GM12892 (cell line): ENCODE data around the gene LRRC47. TPM values are rescaled to one million over a fixed set of nuclear protein-coding genes. Genes with fewer than 3 reads are reported as not detected.
A peak's percentile ranks its signal among the peaks of the same experiment; 100 is the strongest.

Source experiments
- DNase-seq: peaks from one replicate; pipeline ENCODE4 v3.0.0; 2011; ENCODE audit not compliant: insufficient read length
- FAIRE-seq: peaks from 2 replicates; lab custom pipeline; 2011; peaks lifted over from hg19 to GRCh38; lab: Jason Lieb, UNC
- POLR2A ChIP-seq: IDR thresholded peaks from 2 replicates; pipeline ENCODE4 v1.6.1; 2011; ENCODE audit warnings: low read depth, low read length, control low read depth
- POLR2AphosphoS5 ChIP-seq: IDR thresholded peaks from 2 replicates; pipeline ENCODE4 v1.6.1; 2011; ENCODE audit warnings: low read depth, low read length, control low read depth
- TAF1 ChIP-seq: IDR thresholded peaks from 2 replicates; pipeline ENCODE4 v1.6.1; 2011; ENCODE audit warnings: low read depth, mild to moderate bottlenecking, control low read depth, low read length, borderline replicate concordance
- polyA plus RNA-seq: library from polyadenylated mRNA; unstranded; fragments of >200 nt; gene quantifications from one replicate; pipeline ENCODE4 v1.2.1, GENCODE V29; 2012; ENCODE audit warnings: missing spikeins, inconsistent platforms; ENCODE audit not compliant: missing spikeins

The LRRC47 gene
- polyA plus RNA-seq = 25.2 TPM

- DNase-seq (peak; percentile 99), FAIRE-seq (peak; percentile 95)
Observed at GRCh38 chr1:3796215-3797061, at the start of gene LRRC47. LRRC47 (minus strand) TSS chr1:3796498; CDS start chr1:3796476, 22 bp downstream.

DNA sequence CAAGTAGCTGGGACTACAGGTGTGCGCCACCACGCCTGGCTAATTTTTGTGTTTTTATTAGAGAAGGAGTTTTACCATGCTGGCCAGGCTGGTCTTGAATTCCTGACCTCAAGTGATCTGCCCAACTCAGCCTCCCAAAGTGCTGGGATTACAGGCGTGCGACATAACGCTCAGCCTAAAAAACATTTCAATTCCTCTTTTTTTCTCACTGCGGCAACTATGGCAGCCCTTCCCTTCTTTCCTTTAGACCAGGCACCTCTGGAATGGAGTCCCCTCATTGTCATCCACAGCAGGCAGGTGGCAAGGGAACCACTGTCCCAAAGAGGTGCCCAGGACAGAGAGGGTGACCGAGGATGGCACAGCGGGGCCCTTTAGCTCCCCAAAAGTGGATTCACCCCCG lies 46.6 kb upstream of the LRRC47 start:
- no peak for DNase-seq
- TF ChIP-seq TAF1 (no peak), POLR2A (no peak), POLR2AphosphoS5 (no peak)
- FAIRE-seq = no peak

More at GRCh38 chr1:3796215-3797061, at the start of gene LRRC47:
- peak; percentile 89 for TF ChIP-seq POLR2A
- peak; percentile 62 for TF ChIP-seq POLR2AphosphoS5
- TF ChIP-seq TAF1 = peak; percentile 75; the same call in 1 of the 2 replicates

DNA sequence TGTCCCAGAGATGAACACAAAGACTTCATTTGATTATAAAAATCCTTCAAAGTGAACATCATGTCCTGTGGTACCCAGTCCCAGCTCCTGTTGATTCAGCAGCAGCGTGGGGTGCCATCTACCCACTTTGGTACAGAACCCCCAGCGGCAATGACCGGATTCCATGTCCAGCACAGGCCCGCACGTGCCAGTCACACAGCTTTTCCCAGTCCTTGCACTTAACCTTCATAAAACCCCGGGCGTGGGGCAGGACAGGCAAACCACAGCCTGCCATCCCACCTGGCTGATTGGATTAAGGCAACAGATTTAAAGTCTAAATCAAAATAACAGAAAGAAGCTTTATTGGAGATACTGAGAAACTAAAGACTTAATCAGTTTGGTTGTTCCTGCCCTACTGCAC lies 45.2 kb upstream of the LRRC47 start:
- no peak for FAIRE-seq
- TF ChIP-seq POLR2AphosphoS5 = no peak
- no peak for DNase-seq

- FAIRE-seq (no peak), DNase-seq (no peak)
- TF ChIP-seq TAF1 (no peak), POLR2AphosphoS5 (no peak), POLR2A (no peak)
Observed at GRCh38 chr1:3838788-3839187, 42.5 kb upstream of the LRRC47 start.

- TF ChIP-seq TAF1 (no peak), POLR2A (no peak), POLR2AphosphoS5 (no peak)
- FAIRE-seq (no peak), DNase-seq (no peak)
Observed at GRCh38 chr1:3837685-3838084, 41.4 kb upstream of the LRRC47 start.

GRCh38 chr1:3837200-3837599 lies 40.9 kb upstream of the LRRC47 start:
- FAIRE-seq (no peak), DNase-seq (no peak)
- TF ChIP-seq POLR2A (no peak), POLR2AphosphoS5 (no peak), TAF1 (no peak)

- DNase-seq = no peak
- TF ChIP-seq POLR2AphosphoS5 (no peak), POLR2A (no peak), TAF1 (no peak)
- FAIRE-seq = no peak
Observed at GRCh38 chr1:3836421-3836820, 40.1 kb upstream of the LRRC47 start.

DNA sequence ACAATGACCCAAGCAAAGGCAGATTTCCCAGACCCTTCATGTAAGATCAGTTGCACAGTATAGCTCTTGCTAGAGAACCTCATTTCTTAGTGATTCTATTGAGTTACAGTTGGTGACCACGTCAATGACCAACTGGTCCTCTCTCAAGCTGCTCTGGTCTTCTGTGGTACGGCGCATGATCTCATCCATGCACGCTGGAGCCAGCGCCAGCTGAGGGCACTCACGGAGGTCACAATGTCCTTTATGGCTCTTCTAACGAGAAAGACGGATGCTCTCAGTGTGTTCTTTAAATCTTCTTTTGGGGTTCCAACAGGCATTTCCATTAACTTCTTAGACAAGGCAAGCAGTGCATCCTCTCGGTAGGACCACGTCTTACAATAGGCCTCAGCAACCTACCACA lies 38.4 kb upstream of the LRRC47 start:
- TF ChIP-seq POLR2AphosphoS5 = no peak
- DNase-seq = no peak
- FAIRE-seq = no peak

- FAIRE-seq (no peak), DNase-seq (no peak)
- TF ChIP-seq POLR2A (no peak), TAF1 (no peak), POLR2AphosphoS5 (no peak)
Observed at GRCh38 chr1:3831689-3832088, 35.4 kb upstream of the LRRC47 start.

DNA sequence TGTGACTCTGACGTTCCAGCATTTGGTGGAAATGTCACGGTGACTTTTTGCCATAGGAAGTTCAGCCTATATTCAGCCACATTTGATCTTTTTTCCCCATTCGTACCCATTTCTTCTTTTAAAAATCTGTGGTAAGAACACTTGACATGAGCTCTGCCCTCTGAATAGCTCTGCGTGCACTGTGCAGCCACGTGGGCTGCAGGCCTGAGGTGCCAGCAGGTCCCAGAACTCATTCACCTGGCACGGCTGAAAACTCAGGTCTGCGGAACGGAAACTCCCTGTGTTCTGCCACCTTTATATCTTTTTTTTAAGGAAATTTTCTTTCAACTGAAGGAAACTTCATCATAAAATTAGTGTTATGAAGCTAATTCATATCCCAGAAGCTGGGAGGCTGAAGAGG lies 32.1 kb upstream of the LRRC47 start:
- FAIRE-seq = no peak
- TF ChIP-seq TAF1 (no peak), POLR2AphosphoS5 (no peak), POLR2A (no peak)

DNA sequence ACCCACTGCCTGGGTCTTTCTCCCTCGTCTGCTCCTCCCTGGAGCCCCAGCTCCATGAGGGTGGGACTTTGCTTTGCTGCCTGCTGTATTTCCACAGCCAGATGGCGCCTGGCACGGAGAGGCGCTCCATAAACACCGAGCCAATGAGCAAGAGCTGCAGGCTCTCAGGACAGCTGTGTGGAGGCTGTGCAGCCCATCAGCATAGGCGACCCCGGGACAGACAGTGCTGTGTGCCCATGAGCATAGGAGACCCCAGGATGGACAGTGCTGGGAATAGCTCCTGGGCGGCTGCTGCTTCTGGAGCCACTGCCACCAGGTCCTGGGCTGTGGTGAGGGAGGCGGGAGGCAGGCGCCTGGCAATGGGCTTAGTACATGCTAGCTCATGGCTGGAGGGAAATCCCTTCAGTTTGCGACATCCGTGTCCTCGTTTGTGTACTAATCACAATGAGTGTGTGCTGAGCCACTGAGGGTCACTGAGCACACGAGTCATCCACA lies 31.6 kb upstream of the LRRC47 start:
- FAIRE-seq (no peak), DNase-seq (no peak)
- TF ChIP-seq TAF1 (no peak), POLR2A (no peak), POLR2AphosphoS5 (no peak)

More for the DNA sequence above, 32.1 kb upstream of the LRRC47 start:
- no peak for DNase-seq

DNA sequence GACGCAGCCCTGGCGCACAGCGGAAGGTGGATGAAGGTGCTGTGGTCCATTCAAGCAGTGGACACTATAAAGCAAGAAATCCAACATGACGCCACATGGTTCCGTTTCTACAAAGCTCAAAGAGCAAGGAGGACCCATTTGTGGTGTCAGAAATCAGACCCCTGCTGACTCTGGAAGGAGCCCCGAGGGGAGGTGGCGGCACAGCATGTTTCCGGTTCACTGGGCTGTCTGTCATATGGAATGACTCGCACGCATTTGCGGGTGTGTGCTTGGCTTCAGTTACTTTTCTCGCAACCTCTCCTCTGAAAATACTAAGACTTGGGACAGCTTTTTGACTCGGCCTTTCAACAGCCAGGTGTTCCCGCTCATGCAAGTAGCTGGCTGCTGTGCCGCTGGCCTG lies 29.1 kb upstream of the LRRC47 start:
- FAIRE-seq (no peak), DNase-seq (no peak)
- TF ChIP-seq POLR2AphosphoS5 (no peak), POLR2A (no peak), TAF1 (no peak)
